Cerebellar cortex (tissue), 1 donor: ENCODE measurements around the gene AP2A2.
"Not testable (repeated sequence)": the region's sequence is repeated elsewhere in the genome, so short reads cannot be mapped to it uniquely, and the experiment has no call there.

ENCODE experiments used
- DNase-seq: peaks from one replicate; pipeline ENCODE4 v3.0.0-alpha.2; 2015; ENCODE audit warnings: low spot score

The AP2A2 gene

DNA sequence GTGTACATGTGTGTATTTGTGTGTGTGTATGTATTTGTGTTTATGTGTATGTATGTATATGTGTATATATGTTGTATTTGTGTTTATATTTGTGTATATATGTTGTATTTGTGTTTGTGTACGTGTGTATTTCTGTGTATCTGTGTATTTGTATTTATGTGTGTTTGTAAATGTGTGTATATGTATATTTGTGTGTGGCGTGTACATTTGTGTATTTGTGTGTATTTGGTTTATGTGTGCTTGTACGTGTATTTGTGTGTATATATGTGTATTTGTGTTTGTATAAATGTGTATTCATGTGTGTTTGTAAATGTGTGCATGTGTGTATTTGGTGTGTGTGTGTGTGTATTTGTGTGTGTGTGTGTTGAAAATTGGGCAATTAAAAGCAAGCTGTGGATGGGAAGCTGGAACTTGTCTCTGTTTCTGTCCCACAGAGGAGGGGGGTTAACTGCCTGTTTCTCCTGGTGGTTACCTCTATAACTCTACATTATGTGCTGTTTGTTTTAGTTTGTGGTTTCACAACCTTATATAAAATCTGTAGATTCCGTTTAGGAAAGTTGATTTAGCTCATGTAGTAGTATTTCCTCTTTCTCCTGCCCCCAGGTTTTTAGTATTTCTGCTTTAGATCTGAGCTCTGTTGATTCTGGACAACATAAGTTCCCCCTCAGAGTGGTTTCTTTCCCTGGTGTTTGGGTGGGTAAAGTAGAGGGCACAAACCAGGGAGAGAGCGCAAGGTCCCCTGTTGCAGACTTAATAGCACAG lies 28.9 kb downstream of the AP2A2 start:
- DNase-seq, result no peak

DNA sequence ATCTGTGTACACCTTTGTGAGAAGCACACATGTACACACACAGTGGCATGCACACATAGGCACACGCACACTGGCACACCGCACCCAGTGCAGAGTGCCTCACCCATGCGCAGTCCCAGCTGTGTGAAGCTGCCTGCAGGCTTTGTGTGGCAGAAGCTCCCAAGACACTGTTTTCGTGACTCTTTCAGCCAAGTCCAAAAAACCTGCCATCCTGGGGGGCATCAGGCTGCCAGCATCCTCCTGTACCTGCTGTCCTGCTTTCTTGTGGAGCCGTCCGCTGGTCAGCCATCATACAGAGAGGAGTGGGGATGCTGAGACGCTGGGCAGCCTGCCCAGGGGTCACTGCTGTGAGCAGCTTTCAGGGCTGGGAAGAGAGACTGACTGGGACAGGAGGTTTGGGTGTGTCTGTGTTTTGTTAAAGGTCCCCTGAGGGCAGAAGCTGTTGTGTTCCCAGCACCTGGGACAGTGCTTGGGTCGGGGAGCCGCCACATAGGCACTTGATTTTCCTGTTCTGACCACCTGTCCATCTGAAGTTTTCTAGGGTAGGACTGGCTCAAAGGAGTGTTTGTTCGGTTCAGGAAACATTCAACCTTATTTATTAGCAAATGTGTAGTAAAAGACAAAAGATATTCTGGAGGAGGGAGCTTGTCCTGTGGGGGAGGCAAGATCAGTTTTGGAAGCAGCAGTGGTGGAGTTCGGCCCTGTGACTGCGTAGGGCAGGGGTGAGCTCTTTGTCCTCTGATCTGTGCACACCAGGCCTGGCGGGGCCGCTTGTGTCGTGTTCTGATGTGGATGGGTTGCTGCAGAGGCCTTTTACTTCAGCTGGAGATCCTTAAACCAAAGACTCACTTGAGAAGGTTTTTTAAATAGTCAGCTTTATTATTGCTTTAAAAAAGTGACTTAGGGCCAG lies 29.7 kb downstream of the AP2A2 start:
- peak; percentile 69 for DNase-seq

DNA sequence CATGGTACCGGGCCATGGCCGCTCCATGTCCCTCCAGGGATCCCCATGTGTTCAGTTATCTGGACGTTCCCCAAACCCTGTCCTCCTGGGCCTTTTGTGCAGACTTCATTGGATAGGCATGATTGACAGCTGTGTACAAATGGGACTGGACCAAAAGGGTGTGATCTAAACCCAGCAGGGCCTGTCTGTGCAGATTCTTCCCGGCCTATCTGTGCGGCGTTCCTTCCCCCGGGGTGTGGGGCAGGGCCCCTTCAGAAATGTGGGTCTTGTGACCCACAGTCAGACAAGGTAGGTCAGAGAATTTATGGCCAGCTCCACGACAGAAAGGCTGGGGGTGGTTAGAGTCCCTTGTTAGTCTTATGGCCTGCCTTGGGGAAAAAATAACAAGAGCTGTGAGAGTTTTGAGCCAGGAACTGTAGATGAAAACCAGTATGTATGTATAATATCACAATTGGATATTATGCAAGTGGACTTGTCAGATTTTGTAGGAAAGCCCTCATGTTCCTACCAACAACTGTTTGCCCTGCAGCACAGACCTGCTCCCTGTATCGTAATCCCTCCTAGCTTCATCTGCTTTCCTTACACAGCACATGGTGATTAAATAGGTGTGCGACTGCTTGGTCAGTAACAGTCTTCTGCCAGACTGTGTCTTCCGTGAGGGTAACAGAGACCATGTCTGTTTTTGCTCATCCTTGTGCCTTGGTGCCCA lies 31.7 kb downstream of the AP2A2 start:
- DNase-seq, result no peak

DNA sequence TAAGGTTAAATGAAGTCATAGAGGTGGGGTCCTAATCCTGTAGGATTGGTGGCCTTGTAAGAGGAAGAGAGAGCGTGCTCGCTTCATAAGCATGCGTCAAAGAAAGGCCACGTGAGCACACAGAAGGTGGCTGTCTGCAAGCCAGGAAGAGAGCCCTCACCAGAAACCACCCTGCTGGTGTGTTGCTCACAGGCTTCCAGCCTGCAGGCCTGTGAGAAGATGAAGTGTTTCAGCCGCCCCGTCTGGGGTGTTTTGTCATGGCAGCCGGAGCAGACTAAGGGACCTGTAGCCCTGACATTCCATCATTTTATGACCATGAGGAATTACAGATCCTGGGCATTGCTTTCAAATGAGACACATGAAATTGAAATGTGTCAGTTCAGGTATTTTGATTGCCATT lies 32.4 kb downstream of the AP2A2 start:
- no peak for DNase-seq

DNA sequence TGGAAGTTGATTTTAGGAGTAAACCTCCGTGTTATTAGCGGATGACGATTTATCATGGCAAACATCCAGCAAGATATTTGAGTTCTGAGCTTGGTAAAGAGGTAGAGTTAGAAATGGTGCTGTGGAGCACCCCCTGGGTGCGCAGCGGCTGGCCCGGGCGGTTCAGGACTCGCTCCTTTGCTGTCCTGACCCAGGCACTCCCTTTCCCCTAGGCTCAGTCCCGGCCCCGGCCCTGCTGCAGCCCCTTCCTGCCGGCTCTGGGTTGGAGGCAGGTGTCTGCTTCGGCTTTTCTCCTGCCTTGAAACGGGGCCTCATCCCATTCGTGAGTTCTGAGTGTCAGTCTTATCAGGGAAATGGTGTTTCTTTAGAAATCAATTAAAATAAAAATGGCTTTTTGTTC lies 33.4 kb downstream of the AP2A2 start:
- no peak for DNase-seq

DNA sequence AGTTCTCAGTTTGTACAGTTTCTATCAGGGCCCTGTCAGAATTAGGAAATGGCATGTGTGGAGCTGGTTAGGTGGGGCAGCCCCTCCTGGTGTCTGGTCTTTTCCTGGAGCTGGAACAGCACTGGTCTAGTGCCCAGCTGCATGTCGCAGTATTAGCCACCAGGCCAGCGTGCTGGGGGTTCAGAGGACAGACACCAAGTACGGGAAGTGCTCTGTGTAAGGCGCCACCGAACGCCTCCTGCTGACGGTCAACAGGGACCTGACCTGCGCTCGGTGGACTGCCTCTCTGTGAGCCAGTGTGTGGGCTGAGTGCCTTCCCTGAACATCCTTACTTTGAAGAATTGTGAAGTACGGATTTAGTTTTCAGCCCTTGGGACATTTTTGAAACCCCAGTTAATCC lies 33.9 kb downstream of the AP2A2 start:
- no peak for DNase-seq

DNA sequence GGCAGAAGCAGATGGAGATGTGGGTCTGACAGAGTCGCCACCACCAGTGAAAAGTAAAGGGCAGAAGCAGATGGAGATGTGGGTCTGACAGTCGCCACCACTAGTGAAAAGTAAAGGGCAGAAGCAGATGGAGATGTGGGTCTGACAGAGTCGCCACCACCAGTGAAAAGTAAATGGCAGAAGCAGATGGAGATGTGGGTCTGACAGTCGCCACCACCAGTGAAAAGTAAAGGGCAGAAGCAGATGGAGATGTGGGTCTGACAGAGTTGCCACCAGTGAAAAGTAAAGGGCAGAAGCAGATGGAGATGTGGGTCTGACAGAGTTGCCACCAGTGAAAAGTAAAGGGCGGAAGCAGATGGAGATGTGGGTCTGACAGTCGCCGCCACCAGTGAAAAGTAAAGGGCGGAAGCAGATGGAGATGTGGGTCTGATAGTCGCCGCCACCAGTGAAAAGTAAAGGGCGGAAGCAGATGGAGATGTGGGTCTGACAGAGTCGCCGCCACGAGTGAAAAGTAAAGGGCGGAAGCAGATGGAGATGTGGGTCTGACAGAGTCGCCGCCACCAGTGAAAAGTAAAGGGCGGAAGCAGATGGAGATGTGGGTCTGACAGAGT lies 35.7 kb downstream of the AP2A2 start:
- not testable (repeated sequence) for DNase-seq

DNA sequence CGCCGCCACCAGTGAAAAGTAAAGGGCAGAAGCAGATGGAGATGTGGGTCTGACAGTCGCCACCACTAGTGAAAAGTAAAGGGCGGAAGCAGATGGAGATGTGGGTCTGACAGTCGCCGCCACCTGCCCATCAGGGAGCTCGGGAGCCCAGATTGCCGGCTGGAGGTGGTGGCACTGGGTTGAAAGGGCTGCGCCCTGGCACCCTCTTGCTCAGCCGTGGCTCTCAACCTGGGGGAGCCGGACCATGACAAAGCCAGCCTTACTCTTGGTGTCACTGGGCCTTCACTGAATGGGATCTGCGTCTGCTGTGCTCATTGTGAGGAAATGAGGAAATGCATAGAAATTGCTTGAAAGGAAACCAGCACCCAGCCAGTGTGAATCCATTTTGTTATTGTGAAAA lies 36.3 kb downstream of the AP2A2 start:
- DNase-seq, result no peak

DNA sequence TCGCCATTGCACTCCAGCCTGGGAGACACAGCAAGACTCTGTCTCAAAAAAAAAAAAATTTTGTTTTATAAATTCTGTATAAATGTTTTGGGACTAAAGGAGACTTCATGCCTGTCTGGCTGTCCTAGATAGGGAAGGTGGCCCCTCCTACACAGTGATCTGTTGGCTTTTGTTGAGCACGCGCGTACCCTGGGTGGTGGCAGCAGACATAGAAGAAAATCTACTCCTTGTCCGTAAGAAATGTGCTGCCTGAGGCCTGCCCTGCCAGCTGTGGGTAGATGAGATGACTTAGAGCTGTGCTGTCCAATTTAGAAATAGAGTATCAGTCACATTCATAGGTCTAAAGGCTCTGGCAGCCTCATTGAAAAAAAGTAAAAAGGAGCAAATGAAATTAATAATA lies 37.0 kb downstream of the AP2A2 start:
- no peak for DNase-seq

DNA sequence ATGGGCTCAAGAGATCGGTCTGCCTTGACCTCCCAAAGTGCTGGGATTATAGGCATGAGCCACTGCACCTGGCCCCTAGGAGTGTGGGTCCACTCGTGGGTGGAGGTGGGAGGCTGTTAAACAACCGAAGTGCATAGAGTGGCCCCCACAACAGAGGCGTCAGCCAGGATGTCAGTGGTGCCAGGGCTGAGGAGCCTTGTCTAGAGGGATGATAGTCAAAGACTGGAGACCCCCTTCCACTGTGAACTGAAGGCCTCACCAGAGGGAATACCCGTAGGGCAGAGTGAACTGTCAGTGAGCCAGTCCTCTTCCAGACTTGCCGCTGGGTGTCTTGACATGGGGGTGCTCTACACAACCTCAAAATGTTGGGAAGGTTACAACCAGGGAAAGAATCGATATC lies 38.2 kb downstream of the AP2A2 start:
- DNase-seq, result no peak

DNA sequence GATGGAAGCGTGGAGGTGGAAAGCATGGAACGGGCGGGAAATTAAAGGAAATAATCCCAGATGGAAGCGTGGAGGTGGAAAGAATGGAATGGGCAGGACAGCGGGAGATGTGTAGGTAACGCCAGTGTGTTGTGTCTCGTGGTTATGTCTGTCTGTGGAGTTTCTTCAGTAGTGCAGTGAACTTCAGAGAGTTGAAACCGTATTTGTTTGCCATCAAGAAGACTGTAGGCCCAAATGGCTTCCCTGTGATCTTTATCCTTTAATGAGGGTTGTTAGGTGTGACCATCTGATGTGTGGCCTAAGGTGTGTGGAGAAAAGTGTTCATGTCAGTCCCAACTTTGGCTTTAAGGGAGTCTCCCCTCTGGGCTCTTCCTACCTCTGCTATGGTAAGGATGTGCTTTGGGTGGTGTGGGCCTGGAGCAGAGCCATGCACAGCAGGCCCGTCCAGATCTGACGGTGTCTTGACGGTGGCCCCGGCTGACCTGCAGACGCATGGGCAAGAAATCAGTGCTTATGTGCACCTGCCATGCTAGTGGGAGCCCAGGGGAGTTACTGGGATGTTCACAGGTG lies 39.6 kb downstream of the AP2A2 start:
- no peak for DNase-seq

DNA sequence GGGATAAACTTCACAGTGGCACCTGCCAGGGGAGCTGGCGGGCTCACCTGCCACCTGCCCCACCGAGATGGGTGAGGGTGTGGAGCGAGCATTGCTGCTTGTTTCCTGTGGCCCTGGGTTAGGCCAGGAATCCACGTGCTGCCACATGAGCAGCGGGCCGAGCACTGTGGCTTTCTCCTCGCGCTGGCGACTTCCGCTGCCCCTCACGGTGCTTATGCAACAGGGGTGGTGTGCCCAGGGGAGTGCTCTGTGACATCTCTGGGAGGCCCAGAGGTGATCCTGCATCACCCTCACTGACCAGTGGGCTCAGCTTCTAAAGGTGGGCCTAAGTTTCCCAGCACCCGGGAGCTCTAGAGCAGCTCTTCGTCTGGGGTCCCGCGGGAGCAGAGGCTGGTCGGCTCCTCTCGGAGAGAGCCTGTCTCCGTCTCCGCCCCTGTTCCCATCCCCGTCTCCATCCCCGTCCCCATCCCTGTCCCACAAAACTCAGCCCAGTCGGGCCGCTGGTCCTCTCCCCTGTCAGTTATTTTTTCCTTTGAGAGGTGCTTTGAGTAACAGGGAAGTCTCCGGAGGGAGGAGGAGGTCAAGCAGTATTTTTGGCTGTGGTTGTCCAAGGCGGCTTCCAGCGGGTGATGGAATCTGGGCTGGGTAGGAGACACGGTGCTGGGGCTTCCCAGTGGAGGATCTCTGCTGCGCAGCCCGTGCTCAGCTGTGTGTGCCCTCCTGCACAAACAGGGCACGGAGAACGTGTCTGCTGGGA lies 42.5 kb downstream of the AP2A2 start:
- DNase-seq, result no peak

DNA sequence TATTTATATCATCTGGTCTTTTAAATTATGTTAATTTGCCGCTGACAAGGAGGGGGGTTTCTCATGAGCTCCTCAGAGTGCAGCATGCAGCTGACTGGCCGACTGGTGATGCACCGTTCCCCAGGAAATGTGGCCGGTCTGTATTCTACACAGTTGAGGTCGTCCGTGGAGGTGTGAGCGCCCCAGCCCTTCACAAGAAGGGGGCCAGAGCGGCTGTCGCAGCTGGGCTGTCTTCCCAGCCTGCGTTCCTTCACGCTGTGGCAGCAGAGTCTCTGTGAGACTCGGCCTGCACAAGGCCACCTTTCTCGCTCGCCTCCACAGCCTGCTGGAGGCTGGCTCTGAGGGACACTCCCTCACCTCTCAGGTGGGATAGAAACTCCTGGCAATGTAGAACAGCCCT lies 43.2 kb downstream of the AP2A2 start:
- no peak for DNase-seq

DNA sequence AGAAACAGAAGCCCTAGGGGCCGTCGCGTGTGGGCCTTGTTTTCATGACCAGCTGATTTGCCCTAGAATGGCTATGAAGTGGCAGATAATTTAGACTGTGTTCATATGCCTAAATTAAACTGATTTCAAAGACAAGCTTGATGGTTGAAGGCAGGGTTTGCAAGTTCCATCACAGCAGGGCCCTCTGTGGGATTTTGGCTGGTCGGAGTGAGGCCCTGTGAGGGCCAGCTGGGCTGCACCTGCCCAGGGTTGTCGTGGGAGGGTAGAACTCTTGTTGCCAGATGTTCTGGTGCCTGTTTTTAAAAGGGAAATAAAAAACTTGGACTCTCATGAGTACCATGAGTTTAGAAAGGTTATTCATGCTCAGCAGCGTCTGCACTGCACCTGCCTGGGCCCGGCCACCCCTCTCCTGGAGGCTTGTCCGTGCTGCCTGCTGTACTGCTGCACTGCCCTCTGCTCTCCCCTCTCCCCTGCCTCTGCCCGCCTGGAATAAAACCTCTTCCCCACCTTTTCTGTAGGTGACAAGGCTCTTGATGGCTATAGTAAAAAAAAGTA lies 44.1 kb downstream of the AP2A2 start:
- no peak for DNase-seq

DNA sequence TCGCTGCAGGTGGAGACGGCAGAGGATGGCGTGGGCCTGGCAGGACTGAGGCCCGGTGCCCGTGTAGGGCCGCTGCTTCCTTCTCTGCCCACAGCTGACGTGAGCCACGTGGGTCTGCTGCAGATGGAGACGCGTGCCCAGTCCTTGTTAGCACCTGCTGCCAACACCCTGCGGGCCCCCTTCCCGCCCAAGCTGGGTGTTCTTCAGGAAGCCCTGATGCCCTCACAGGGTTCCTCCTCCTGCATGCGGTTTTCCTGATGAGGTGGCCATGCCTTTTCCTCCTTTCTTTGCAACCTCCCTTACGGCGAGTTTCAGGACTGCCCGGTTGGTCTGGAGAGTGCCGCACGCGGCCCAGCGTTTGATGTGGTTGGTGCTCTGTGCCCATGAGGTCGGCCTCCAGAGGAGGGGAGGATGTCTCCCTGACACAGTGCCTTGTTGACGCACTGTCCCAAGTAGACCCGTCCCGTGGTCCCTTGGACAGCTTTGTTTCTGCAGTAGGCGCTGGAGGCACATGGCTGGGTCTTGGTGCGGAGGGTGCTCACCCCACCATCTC lies 44.7 kb downstream of the AP2A2 start:
- DNase-seq, result peak; percentile 52

DNA sequence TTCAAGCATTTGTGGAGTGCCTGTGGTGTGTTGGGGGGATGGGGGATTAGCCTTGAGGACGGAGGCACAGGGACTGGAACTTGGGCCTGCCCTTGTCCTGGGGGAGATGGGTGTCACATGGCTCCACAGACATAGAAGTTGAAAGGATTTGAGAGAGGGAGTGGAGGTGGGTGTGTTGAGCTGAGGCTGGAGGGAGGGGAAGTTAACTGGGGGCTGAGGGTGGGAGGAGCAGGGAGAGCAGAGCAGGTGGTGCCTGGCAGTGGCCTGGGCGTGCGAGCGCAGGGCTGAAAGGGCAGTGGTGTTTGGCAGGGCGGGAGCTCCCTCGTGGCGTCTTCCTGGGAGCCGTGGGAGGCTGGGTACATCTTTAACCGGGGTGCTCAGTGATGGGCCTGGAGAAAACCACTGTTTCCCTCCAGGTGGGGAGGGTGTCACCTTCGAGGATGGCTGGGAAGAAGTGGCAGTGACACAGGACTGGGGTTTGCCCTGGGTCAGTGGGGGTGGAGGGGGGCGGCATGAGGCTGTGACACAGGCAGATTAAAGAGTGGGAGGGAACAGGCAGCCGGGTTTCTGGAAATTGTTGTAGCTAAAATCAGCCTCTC lies 45.5 kb downstream of the AP2A2 start:
- DNase-seq, result no peak

DNA sequence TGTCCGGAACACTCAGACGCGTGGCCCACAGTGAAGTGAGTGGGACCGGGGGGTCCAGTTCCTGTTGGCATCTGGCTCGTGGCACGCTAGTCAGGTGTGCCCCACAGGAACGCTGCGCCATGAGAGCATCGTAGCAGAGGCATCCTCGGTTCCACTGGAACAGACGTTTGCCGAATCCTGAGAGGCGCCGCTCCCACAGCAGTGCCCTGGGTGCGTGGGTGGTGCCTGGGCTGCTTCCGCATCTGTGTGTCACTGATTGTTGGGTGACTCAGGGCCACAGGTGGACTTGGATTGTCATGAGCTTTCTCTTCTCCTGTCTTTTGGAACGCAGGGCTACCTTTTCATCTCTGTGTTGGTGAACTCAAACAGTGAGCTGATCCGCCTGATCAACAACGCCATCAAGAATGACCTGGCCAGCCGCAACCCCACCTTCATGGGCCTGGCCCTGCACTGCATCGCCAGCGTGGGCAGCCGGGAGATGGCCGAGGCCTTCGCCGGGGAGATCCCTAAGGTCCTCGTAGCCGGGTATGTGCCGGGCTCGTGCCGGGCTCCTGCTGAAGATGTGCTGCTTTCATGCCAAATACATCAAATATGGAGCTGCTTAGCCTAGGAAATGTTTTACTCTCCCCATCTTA lies 46.2 kb downstream of the AP2A2 start:
- no peak for DNase-seq

DNA sequence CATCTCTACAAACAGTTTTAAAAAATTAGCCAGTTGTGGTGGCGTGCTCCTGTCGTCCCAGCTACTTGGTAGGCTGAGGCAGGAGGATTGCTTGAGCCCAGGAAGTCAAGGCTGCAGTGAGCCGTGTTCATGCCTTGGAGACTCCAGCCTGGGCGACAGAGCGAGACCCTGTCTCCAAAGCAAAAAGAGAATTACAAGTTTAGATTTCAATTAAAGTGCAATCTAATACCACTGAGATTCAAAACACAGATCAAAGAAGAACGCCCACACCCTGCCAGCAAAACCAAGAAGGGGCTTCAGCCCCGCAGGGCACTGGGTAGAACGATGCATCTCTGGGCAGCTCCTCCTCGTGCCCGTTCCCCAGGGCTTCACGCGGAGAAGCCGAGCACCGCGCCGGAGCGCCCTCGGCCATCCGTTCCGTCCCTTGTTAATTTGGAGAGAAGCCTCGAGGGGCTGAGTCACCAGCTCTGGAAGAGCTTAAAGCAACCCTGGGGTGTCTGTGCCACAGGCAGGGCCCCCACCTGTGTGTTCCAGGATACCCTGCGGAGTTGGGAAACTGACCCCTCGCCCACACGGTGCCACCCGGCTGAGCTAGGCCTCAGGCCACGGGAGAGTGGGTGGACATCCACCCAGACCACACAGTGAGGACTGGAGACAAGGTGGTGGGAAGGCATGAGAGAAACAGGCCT lies 47.0 kb downstream of the AP2A2 start:
- DNase-seq, result no peak

DNA sequence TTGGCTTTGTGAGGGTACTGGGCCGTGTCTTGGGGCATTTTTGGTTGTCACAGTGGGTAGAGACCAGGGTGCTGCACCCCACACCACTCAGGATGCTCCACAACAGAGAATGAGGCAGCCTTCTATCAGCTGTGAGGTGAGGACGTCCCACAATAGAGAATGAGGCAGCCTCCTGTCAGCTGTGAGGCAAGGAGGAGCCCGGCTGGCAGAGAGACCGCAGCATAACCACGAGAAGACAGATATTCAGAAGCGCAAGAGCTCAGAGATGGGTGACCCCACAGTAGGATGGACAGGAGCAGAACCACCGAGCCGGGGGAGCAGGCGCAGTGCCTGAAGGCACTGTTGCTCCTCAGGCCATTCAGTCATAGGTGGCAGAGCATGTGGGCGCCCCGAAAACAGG lies 47.6 kb downstream of the AP2A2 start:
- no peak for DNase-seq
